CD14-positive monocyte (primary cell): ENCODE data around the gene MADCAM1. TPM values are rescaled to one million over a fixed set of nuclear protein-coding genes. Genes with fewer than 3 reads are reported as not detected.

Source experiments
- DNase-seq, 3 donors: peaks; one replicate each; pipeline ENCODE4 v3.0.0-alpha.2; 2011 to 2022
- H2AFZ ChIP-seq: 2 replicates; pipeline ENCODE4 v1.6.0; 2012; ENCODE audit warnings: mild to moderate bottlenecking, low read depth, low read length, inconsistent platforms; ENCODE audit not compliant: insufficient read depth, poor library complexity, severe bottlenecking
- H3K27ac ChIP-seq, 2 donors: 1 replicate in 1 of 2; 2 replicates in 1 of 2; pipeline ENCODE4 v1.5.1; 2012 to 2013; ENCODE audit warnings: low read length in 2 of 2, control low read depth in 1 of 2, inconsistent platforms in 1 of 2, low read depth in 1 of 2, mild to moderate bottlenecking in 1 of 2
- H3K27me3 ChIP-seq, 2 donors: one replicate each; pipeline versions ENCODE4 v1.6.0 to v1.6.1; 2011 to 2013; ENCODE audit warnings: low read length in 2 of 2; ENCODE audit not compliant: control insufficient read depth in 2 of 2, insufficient read depth in 2 of 2
- H3K36me3 ChIP-seq, 2 donors: replicated peaks in 1 of 2; 1 replicate in 1 of 2; 2 replicates in 1 of 2; pipeline versions ENCODE4 v1.5.1 to v1.6.1; 2012 to 2013; ENCODE audit warnings: low read length in 2 of 2, control low read depth in 1 of 2, inconsistent platforms in 1 of 2, mild to moderate bottlenecking in 1 of 2; ENCODE audit not compliant: insufficient read depth in 2 of 2, control insufficient read depth in 1 of 2
- H3K4me1 ChIP-seq, 2 donors: 1 replicate in 1 of 2; 2 replicates in 1 of 2; pipeline versions ENCODE4 v1.5.1 to v1.6.1; 2012 to 2013; ENCODE audit warnings: low read length in 2 of 2, control low read depth in 1 of 2, inconsistent platforms in 1 of 2, mild to moderate bottlenecking in 1 of 2, moderate library complexity in 1 of 2; ENCODE audit not compliant: insufficient read depth in 2 of 2, control insufficient read depth in 1 of 2
- H3K4me2 ChIP-seq: replicated peaks from 2 replicates; pipeline ENCODE3; 2012; ENCODE audit warnings: low read length, moderate library complexity, mild to moderate bottlenecking; ENCODE audit not compliant: poor library complexity, severe bottlenecking; ENCODE audit errors: extremely low read depth
- H3K4me3 ChIP-seq, 3 experiments: fragments of 200-600 bp in 1 of 3; sonication (generic) in 1 of 3; replicated peaks in 1 of 3; 1 replicate in 2 of 3; 2 replicates in 1 of 3; pipeline ENCODE4 v1.5.1; 2011 to 2013; ENCODE audit warnings: low read length in 3 of 3, mild to moderate bottlenecking in 3 of 3, control low read depth in 2 of 3, low read depth in 2 of 3, inconsistent platforms in 1 of 3, moderate library complexity in 1 of 3
- H3K79me2 ChIP-seq: 2 replicates; pipeline ENCODE4 v1.6.0; 2012; ENCODE audit warnings: mild to moderate bottlenecking, control low read depth, inconsistent platforms, low read length, moderate library complexity; ENCODE audit not compliant: insufficient read depth
- H3K9ac ChIP-seq: 2 replicates; pipeline ENCODE4 v1.6.0; 2017; ENCODE audit warnings: low read length, mild to moderate bottlenecking; ENCODE audit not compliant: insufficient read depth, poor library complexity, severe bottlenecking
- H3K9me3 ChIP-seq, 2 donors: replicated peaks in 1 of 2; 1 replicate in 1 of 2; 2 replicates in 1 of 2; pipeline versions ENCODE4 v1.5.1 to v1.6.1; 2012 to 2013; ENCODE audit warnings: low read length in 2 of 2, control low read depth in 1 of 2; ENCODE audit not compliant: control insufficient read depth in 1 of 2, insufficient read depth in 1 of 2
- H4K20me1 ChIP-seq: 2 replicates; pipeline ENCODE4 v1.6.0; 2012; ENCODE audit warnings: mild to moderate bottlenecking, low read length, control low read depth, moderate library complexity; ENCODE audit not compliant: insufficient read depth
- H3K27ac Mint-ChIP-seq, 7 donors: one replicate each; pipeline ENCODE4 v1.8.0; 2020; ENCODE audit warnings: mild to moderate bottlenecking in 7 of 7, mixed read lengths in 7 of 7, moderate library complexity in 6 of 7, inconsistent platforms in 2 of 7
- H3K27me3 Mint-ChIP-seq, 3 donors: one replicate each; pipeline ENCODE4 v1.8.0; 2021 to 2022; ENCODE audit warnings: low read depth in 3 of 3, mild to moderate bottlenecking in 3 of 3, mixed read lengths in 3 of 3, moderate library complexity in 3 of 3, inconsistent platforms in 1 of 3
- H3K36me3 Mint-ChIP-seq, 2 donors: one replicate each; pipeline ENCODE4 v1.8.0; 2020; ENCODE audit warnings: mixed read lengths in 2 of 2, inconsistent platforms in 1 of 2, mild to moderate bottlenecking in 1 of 2
- H3K4me1 Mint-ChIP-seq: one replicate; pipeline ENCODE4 v1.8.0; 2020; ENCODE audit warnings: mild to moderate bottlenecking, mixed read lengths
- H3K4me3 Mint-ChIP-seq, 2 donors: one replicate each; pipeline ENCODE4 v1.8.0; 2020; ENCODE audit warnings: mild to moderate bottlenecking in 2 of 2, mixed read lengths in 2 of 2, moderate library complexity in 1 of 2
- H3K9me3 Mint-ChIP-seq, 7 donors: one replicate each; pipeline ENCODE4 v1.8.0; 2020 to 2022; ENCODE audit warnings: mixed read lengths in 7 of 7, mild to moderate bottlenecking in 6 of 7, moderate library complexity in 6 of 7, inconsistent platforms in 2 of 7
- CTCF ChIP-seq: fragments of 200-600 bp; IDR thresholded peaks from one replicate; pipeline ENCODE4 v1.8.0; 2022; ENCODE audit warnings: antibody characterized with exemption, mild to moderate bottlenecking
- WGBS: methylation state at CpG from one replicate; pipeline ENCODE4 v1.1.5; 2013; ENCODE audit warnings: missing lambda C conversion rate; ENCODE audit not compliant: insufficient coverage; 5-methylcytosine and 5-hydroxymethylcytosine counted together
- intact Hi-C, 2 donors: fragments of 100-400 bp; cut with micrococcal nuclease; formaldehyde crosslinking; loops; one replicate each; pipeline versions ENCODE4 v1.15.0 to v1.15.1; 2023
- polyA plus RNA-seq, 3 donors: library from polyadenylated mRNA; depleted of rRNA in 1 of 3; unstranded in 2 of 3; stranded (reverse) in 1 of 3; fragments of 300-500 nt in 2 of 3; fragments of >200 nt in 1 of 3; fragmentation: Illumina TruSeq in 2 of 3; gene quantifications; 1 replicate in 2 of 3; 2 replicates in 1 of 3; pipeline ENCODE4 v1.2.3, GENCODE V29; 2012 to 2021

The MADCAM1 gene
- polyA plus RNA-seq, 3 donors: 0.17 TPM; not detected in 2

GRCh38 chr19:507286-508203 is 11.3 kb downstream of the MADCAM1 start, which contains the start of gene TPGS1:
Gene TPGS1 (plus strand): TSS chr19:507497. CDS start chr19:507507, 10 bp downstream.
- Histone ChIP-seq H3K4me2 (peak within 1 kb of the TSS; percentile 78), H3K27ac (peak within 1 kb of the TSS; percentile 88 to 92), H2AFZ (peak within 1 kb of the TSS; percentile 96), H4K20me1 (peaks cover 25% of the 10 kb centered on the region), H3K4me1 (peaks cover 41 to 52% of the 10 kb centered on the region in 2 donors), H3K9me3 (peaks cover 2 to 3% of the 10 kb centered on the region in 2 donors), H3K9ac (peak within 1 kb of the TSS; percentile 82), H3K27me3 (peaks cover 0 to 3% of the 10 kb centered on the region in 2 donors), H3K36me3 (peaks cover 0 to 5% of the 10 kb centered on the region in 2 donors), H3K79me2 (peaks cover 14% of the 10 kb centered on the region), H3K4me3 (peak within 1 kb of the TSS; percentile 71 to 99 (median 90))
- intact Hi-C loops: loop anchor here (1.0 to 10.0 kb wide), 5 partner anchors 18 to 165 kb away; partner anchors contain the start of genes CDC34 (in 1 of the 2), FGF22 (in 1 of the 2), MIER2 (in 1 of the 2) and POLRMT (in 1 of the 2)
- H3K27ac Mint-ChIP-seq: peak within 1 kb of the TSS; percentile 97 to 100 (median 100)
- peaks cover 5 to 11% (median 6%) of the 10 kb centered on the region in 3 donors for H3K27me3 Mint-ChIP-seq
- TF ChIP-seq CTCF: no peak
- WGBS: 1% methylated on average over 81 of the region's 81 CpGs
- peaks cover 35% of the 10 kb centered on the region for H3K4me1 Mint-ChIP-seq
- peaks cover under 1 to 14% (median 7%) of the 10 kb centered on the region in 7 donors for H3K9me3 Mint-ChIP-seq
- DNase-seq: peak in 2 of 3 donors; percentile 51 to 53
- peaks cover 4 to 16% of the 10 kb centered on the region in 2 donors for H3K36me3 Mint-ChIP-seq
- peak within 1 kb of the TSS; percentile 84 to 93 for H3K4me3 Mint-ChIP-seq
